Retinal pigment epithelial cell (primary cell): ENCODE measurements around the gene DCANP1.
A peak's percentile ranks its signal among the peaks of the same experiment; 100 is the strongest.

Experiments
- DNase-seq: peaks from one replicate; pipeline ENCODE4 v3.0.0-alpha.2; 2010; ENCODE audit warnings: low read depth
- H3K4me3 ChIP-seq: 2 replicates; pipeline ENCODE4 v1.5.1; 2011; ENCODE audit warnings: mild to moderate bottlenecking, low read length, control low read depth, moderate library complexity
- TF ChIP-seq, protein P1 (sequence below): conservative IDR thresholded peaks from 2 replicates; pipeline ENCODE4 v1.5.1; 2011; ENCODE audit warnings: low read depth, low read length, control low read depth, inconsistent platforms

The DCANP1 gene

GRCh38 chr5:135397084-135397483 lies 50.1 kb downstream of the DCANP1 start:
- no peak for DNase-seq
- H3K4me3 ChIP-seq: peak overlapping the region; percentile 78

GRCh38 chr5:135396459-135397055 lies 50.6 kb downstream of the DCANP1 start:
- no peak for DNase-seq
- no peak overlapping the region for H3K4me3 ChIP-seq
- TF ChIP-seq, protein P1, sequence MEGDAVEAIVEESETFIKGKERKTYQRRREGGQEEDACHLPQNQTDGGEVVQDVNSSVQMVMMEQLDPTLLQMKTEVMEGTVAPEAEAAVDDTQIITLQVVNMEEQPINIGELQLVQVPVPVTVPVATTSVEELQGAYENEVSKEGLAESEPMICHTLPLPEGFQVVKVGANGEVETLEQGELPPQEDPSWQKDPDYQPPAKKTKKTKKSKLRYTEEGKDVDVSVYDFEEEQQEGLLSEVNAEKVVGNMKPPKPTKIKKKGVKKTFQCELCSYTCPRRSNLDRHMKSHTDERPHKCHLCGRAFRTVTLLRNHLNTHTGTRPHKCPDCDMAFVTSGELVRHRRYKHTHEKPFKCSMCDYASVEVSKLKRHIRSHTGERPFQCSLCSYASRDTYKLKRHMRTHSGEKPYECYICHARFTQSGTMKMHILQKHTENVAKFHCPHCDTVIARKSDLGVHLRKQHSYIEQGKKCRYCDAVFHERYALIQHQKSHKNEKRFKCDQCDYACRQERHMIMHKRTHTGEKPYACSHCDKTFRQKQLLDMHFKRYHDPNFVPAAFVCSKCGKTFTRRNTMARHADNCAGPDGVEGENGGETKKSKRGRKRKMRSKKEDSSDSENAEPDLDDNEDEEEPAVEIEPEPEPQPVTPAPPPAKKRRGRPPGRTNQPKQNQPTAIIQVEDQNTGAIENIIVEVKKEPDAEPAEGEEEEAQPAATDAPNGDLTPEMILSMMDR: no peak

More at GRCh38 chr5:135397084-135397483, 50.1 kb downstream of the DCANP1 start:
- TF ChIP-seq, protein P1: no peak

DNA sequence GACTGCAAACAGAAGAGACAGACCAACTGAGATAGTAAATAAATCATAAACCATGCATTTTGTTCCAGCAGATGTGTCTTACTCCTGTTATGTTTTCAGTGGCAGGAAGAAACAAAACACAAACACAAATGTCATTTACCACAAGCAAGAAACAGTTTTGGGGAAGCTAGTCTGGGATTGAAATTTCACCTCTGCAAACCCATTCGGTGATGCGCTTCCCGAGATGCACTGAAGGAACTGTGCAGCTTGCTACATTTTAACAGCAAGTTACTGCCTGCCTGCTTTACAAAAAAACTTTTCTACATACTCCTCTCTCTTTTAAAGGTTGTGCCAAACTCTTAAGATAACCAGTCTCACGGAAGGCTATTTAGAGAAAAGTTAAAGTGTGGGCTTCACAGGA lies 51.3 kb downstream of the DCANP1 start:
- DNase-seq: no peak
- TF ChIP-seq, protein P1: no peak
- no peak overlapping the region for H3K4me3 ChIP-seq

GRCh38 chr5:135395451-135395850 lies 51.7 kb downstream of the DCANP1 start:
- TF ChIP-seq, protein P1: no peak

More at GRCh38 chr5:135395451-135395850, 51.7 kb downstream of the DCANP1 start:
- no peak overlapping the region for H3K4me3 ChIP-seq
- no peak for DNase-seq
